Tongue (tissue), 2 donors: ENCODE results near the gene CCDC14. TPM values are rescaled to one million over a fixed set of nuclear protein-coding genes. Genes with fewer than 3 reads are reported as not detected.
"Not testable (repeated sequence)": the region's sequence is repeated elsewhere in the genome, so short reads cannot be mapped to it uniquely, and the experiment has no call there.

Source experiments
- DNase-seq: peaks from one replicate; pipeline ENCODE4 v3.0.0-alpha.2; 2015
- total RNA-seq: library from RNA; depleted of rRNA; stranded (reverse); fragments of >200 nt; gene quantifications from one replicate; pipeline ENCODE4 v1.2.3, GENCODE V29; 2014

Gene CCDC14
- 71.7 TPM for total RNA-seq

DNA sequence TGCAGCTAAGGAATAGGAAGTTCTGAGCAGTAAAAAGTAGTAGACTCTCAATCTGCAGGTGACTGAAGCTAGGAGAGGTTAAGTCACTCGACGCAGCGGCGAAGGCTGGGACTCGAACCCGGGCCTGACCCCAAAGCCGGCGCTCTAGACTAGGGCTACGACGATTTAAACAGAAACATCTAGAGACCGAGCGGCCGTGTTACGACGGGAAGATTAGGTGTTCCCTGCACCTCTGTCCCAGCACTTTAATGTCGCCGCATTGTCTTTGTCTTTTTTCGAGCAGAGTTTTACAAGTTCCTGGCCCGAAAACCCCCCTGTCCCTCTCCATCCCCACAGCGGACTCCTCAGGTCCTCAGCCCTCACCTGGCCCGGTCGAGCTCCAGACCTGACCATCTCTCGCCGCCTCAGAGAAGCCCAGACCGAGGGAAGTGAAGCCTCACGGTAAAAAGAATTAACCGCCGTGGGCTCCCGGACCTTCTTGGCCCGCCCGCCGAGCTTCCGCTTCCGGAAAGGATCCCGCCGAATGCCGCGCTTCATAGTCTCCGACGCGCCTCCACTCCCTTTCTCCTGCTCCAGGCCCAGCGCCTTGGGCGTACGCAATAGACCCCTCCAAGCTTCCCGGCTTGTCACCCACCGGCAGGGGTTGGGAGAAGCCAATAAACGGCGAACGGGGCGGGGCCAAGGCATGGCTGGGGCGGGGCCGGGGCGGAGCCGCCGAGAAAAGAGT, at the start of gene CCDC14:
TSS of gene CCDC14 (minus strand) at position 449 of the 727 bp plus-strand sequence. CDS start at position 393, 56 bp downstream.
- DNase-seq: peak; percentile 98

- DNase-seq: not testable (repeated sequence)
Measured at GRCh38 chr3:124008321-124008720, 47.3 kb upstream of the CCDC14 start.

DNA sequence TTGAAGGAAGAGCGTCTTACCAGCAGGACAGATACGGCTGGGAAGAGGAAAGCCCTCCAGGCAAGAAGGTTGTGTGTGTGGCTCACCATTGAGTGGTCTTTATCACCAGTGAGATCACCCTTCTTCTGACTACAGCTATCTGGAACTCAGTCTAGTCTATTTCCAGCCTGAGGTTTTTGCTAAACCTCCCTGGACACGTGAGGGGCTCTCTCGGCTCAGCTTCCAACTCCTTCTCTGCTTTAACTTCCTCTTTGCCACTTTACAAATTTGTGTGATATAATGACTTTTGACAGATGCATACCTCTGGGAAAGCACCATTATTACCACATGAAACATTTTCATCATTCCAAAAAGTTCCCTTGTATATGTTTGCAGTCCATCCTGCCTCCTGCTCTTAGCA, 46.2 kb upstream of the CCDC14 start:
- DNase-seq: no peak

DNA sequence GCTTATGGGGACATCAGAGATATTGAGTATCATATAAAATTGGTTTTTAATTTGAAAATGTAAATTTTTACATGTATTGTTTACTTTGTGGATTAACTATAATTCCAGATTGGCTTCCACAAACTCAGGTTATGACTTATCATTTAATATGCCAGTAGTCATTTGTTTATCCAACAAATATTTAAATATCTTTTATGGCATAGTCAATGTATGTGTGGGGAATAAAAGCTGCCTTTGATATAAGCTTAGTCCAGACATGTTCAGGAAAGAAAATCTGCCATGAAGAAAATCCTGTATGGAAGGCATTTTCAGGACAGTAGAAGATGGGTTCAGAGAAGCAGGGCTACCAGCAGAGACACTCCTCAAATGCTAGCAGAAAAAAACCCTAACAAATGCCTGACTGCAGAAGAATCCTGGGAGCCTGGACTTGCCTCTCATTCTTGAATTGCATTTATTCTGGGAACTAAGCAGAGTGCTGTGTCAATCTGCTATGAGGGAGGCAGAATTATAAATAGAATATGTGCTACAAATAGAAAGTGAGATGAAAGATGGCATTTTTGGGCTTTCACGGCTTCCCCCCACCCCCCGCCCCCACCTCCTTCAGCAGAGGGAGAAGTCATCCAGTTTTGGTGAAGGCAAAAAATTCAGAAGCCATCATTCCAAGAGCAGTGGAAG, 41.5 kb upstream of the CCDC14 start:
- not testable (repeated sequence) for DNase-seq

GRCh38 chr3:124001366-124001765, 40.3 kb upstream of the CCDC14 start:
- not testable (repeated sequence) for DNase-seq

DNA sequence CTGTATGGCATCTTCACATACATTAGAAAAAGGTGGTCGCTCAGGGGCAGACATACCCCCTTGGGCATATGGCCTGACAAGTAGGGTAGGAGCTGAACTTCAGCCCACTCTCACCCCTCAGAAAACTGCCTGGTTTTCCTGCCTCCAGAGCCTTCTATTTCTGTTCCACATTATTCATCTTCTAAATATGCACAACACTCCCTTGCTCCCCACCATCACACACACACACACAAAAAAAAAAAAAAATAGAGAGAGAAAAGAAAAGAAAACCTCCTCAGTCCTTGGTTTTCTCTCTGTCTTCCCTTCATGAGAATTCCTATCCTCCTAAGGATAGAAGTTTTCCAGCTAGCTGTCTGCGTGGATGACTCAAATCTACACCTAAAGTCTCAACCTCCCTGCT, 36.5 kb upstream of the CCDC14 start:
- DNase-seq: no peak

DNA sequence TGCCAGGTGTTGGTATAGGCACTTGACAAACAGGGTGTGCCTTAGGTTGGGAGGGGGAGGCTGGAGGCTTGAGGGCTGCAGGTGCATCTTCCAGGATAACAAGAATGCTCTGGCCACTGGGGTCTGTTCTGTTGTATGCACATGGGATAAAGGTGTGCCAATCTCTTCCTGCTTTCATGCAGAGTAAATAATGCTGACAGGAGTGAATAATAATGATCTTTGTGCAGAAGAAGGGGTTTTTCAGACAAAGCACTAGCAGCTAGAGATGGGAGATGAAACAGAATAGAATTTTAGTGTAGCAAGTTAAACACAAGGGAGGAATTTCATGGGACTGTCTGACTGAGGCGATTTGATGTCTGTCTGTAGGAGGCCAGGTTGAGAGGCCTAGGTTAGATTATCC, 32.8 kb upstream of the CCDC14 start:
- no peak for DNase-seq

- not testable (repeated sequence) for DNase-seq
Measured at GRCh38 chr3:123991730-123992588, 30.9 kb upstream of the CCDC14 start, which contains the start of gene ROPN1. Gene ROPN1 (minus strand): TSS chr3:123992124. CDS start chr3:123980481, 11,643 bp downstream.

- no peak for DNase-seq
Measured at GRCh38 chr3:123986427-123986826, 25.4 kb upstream of the CCDC14 start.

DNA sequence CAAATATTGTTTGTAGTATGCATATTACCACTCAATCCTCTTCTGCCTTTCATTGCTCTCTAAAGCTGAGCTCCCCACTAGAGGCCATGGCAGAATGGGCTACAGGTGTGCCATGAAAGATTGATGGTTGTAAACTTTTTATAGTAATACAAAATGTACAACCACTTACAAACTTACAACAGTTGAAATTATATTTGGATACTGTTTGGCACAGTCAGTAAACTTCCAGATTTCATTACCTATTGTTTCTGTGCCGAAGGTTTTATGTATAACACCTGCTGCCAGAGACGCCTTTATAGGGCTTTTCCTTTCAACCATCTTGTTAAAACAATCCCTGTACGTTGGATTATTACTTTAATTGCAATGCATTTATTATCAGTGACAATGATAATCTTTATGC, 23.9 kb upstream of the CCDC14 start:
- no peak for DNase-seq

DNA sequence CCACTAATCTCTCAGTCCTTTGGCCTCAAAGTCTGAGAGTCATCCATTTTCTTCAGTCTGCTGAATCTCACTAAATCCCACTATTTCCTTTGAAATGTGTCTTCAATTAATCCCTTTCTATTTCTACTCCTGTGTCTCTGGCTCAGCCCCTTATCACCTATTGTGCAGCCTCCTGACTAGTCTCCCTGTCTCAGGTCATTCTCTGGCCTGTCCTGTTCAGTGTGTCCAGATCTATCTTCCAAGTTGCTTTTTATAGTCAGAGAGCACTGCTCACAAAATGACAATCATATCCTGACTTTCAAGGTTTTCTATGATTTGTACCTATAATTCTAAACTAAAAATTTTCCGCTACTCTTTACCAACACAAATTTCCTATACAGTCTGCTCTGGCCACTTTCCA, 23.3 kb upstream of the CCDC14 start:
- no peak for DNase-seq

- DNase-seq: not testable (repeated sequence)
Measured at GRCh38 chr3:123981317-123981716, 20.3 kb upstream of the CCDC14 start.

DNA sequence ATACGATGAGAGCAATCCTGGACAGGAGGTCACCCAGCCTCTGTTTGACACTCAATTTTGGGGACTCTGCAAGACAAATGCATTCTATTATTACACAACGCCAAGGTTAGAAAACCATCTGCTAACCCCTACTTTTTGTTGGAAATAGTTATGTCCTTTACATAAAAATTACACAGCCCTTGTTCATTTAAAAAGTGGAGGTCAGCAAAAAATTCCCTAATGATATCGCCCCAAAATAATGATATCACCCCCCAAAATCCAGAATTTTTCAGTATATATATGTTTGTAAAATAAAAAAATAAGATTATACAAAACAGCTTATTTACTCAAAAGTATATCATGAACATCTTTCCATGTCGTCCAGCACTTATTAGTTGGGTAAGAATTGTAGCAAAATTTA, 19.5 kb upstream of the CCDC14 start:
- no peak for DNase-seq

DNA sequence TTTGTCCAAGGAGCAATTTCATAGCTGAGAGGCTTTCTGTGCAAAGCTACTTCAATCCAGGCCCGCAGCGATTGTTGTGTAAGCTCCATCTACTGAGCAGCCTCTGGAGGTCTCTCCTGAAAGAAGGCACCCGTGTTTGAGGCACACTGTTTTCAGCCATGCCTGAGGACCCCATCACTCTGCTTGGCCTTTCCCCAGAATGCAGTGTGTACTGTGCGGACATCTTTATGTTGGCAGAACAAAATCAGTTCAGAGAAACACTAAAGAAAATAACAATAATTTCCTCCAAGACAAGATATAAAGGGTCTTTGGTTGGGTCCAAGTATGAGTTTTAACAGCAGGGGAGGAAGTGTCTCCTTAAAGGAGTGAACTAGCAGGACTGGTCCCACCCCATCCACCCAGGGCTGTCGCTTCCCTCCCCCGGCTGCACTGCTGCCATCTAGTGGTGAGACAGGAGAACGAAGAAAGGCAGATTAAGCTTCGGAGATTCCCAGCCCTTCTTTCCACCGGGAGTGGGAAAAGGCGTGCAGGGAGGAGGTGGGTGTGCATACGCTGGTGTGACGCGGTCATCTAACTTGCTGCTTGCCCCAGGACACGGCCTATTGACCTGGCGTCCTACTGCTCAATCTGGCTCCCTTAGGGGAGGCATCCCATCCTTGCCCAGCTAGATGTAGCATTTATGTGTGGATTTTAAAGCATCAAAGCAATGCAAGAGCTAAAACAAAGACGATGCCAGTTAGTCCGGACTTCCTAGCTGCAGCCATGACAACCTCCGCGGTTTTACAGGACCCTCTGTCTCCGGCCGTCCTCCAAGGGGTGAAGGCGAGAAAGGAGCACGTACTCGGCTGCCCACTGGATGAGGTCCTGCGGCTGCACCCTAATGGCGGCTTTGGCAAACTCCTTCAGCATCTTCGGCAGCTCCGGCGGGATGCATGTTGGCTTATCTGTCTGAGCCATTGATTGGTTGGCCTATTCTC, 18.8 kb upstream of the CCDC14 start:
- peak; percentile 45 for DNase-seq

- not testable (repeated sequence) for DNase-seq
Measured at GRCh38 chr3:123976904-123977303, 15.9 kb upstream of the CCDC14 start.

GRCh38 chr3:123976181-123976898, 15.3 kb upstream of the CCDC14 start:
- DNase-seq: not testable (repeated sequence)

GRCh38 chr3:123975030-123975429, 14.0 kb upstream of the CCDC14 start:
- not testable (repeated sequence) for DNase-seq

- peak; percentile 55 for DNase-seq
Measured at GRCh38 chr3:123971406-123971805, 10.4 kb upstream of the CCDC14 start.

DNA sequence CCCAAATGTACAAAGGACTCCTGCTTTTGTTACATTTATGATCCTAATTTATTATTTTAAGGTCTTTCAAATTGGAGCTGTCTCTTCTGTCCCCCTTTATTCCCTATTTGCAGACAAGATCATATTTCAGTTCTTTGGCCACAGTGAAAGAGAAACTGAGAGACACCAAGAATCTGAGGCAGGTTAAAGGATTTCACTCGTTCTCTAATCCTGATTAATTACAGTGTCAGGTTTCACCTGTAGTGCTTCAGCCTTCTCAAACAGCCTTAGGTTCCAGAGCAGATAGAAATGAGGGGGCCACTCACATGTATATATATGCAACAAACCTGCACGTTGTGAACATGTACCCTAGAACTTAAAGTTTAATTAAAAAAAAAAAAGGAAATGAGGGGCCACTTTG, 6.2 kb upstream of the CCDC14 start:
- DNase-seq: not testable (repeated sequence)

GRCh38 chr3:123966799-123967198, 5.8 kb upstream of the CCDC14 start:
- not testable (repeated sequence) for DNase-seq

DNA sequence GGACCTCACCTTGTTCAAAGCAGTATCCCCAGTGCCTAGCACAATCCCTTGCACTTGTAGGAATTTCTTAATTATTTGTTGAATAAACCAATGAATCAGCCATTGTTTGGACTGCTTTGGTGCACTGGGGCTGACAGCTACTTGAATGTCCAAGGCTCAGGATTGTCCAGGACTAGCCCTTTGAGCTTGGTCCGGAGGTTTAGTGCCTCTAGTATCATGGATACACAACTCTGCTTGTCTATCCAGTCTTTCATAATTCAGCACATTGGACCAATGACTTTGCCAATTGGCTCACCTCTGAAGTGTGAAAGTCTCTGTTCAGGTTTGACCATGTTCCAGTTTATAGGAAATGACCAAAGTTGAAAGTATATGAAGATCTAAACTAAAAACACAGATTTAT, 3.8 kb upstream of the CCDC14 start:
- DNase-seq: not testable (repeated sequence)
